ENCODE data around the gene ELAVL4.

The ELAVL4 gene

GRCh38 chr1:50208315-50208714 is 99.6 kb downstream of the ELAVL4 start:
- no peaks in the 10 kb centered on the region for H3K4me1 Mint-ChIP-seq
- H3K9me3 Mint-ChIP-seq: peaks cover 43% of the 10 kb centered on the region
- no peaks in the 10 kb centered on the region for H3K36me3 Mint-ChIP-seq (ENCODE audit: low read depth)
- DNase-seq: no peak
- H3K27me3 Mint-ChIP-seq (ENCODE audit: low read depth, poor library complexity): no peaks in the 10 kb centered on the region
- H3K4me3 Mint-ChIP-seq: no peak overlapping the region
- no peak overlapping the region for H3K27ac Mint-ChIP-seq
- TF ChIP-seq CTCF (IDR thresholded peaks at IDR 0.05): no peak

- Mint-ChIP-seq H3K4me3 (no peak overlapping the region), H3K9me3 (peaks cover 39% of the 10 kb centered on the region)
These were observed 100.0 kb downstream of the ELAVL4 start for GRCh38 chr1:50208756-50209155.

GRCh38 chr1:50209749-50210148 is 101.0 kb downstream of the ELAVL4 start:
- no peak for TF ChIP-seq CTCF (IDR thresholded peaks at IDR 0.05)
- Mint-ChIP-seq H3K27me3 (ENCODE audit: low read depth, poor library complexity) (no peaks in the 10 kb centered on the region), H3K27ac (no peak overlapping the region), H3K36me3 (ENCODE audit: low read depth) (no peaks in the 10 kb centered on the region), H3K4me1 (no peaks in the 10 kb centered on the region), H3K9me3 (peaks cover 39% of the 10 kb centered on the region), H3K4me3 (no peak overlapping the region)
- DNase-seq: no peak

More at GRCh38 chr1:50208756-50209155, 100.0 kb downstream of the ELAVL4 start:
- H3K4me1 Mint-ChIP-seq: no peaks in the 10 kb centered on the region
- TF ChIP-seq CTCF (IDR thresholded peaks at IDR 0.05): no peak
- DNase-seq: no peak
- no peaks in the 10 kb centered on the region for H3K27me3 Mint-ChIP-seq (ENCODE audit: low read depth, poor library complexity)
- no peaks in the 10 kb centered on the region for H3K36me3 Mint-ChIP-seq (ENCODE audit: low read depth)
- H3K27ac Mint-ChIP-seq: no peak overlapping the region

GRCh38 chr1:50213505-50213904 is 104.8 kb downstream of the ELAVL4 start:
- Mint-ChIP-seq H3K27me3 (ENCODE audit: low read depth, poor library complexity) (peaks cover 2% of the 10 kb centered on the region), H3K36me3 (ENCODE audit: low read depth) (no peaks in the 10 kb centered on the region), H3K4me3 (no peak overlapping the region), H3K27ac (no peak overlapping the region), H3K4me1 (no peaks in the 10 kb centered on the region), H3K9me3 (peaks cover 28% of the 10 kb centered on the region)
- no peak for TF ChIP-seq CTCF (IDR thresholded peaks at IDR 0.05)
- no peak for DNase-seq

GRCh38 chr1:50214717-50215116 is 106.0 kb downstream of the ELAVL4 start:
- Mint-ChIP-seq H3K4me3 (no peak overlapping the region), H3K4me1 (no peaks in the 10 kb centered on the region), H3K27ac (no peak overlapping the region), H3K9me3 (peaks cover 30% of the 10 kb centered on the region), H3K27me3 (ENCODE audit: low read depth, poor library complexity) (peaks cover 2% of the 10 kb centered on the region), H3K36me3 (ENCODE audit: low read depth) (no peaks in the 10 kb centered on the region)
- no peak for TF ChIP-seq CTCF (IDR thresholded peaks at IDR 0.05)
- no peak for DNase-seq

- Mint-ChIP-seq H3K4me1 (no peaks in the 10 kb centered on the region), H3K36me3 (ENCODE audit: low read depth) (no peaks in the 10 kb centered on the region), H3K9me3 (peaks cover 45% of the 10 kb centered on the region), H3K27ac (no peak overlapping the region), H3K27me3 (ENCODE audit: low read depth, poor library complexity) (peaks cover 2% of the 10 kb centered on the region), H3K4me3 (no peak overlapping the region)
- DNase-seq: no peak
- TF ChIP-seq CTCF (IDR thresholded peaks at IDR 0.05): no peak
These were observed 109.8 kb downstream of the ELAVL4 start for GRCh38 chr1:50218344-50219120.
